Measurements from ENCODE around the gene PICK1. TPM values are rescaled to one million over a fixed set of nuclear protein-coding genes. Genes with fewer than 3 reads are reported as not detected.

Gene PICK1
- total and polyA plus RNA-seq, 10 of the 15 experiments (the other 5 are each of a cell fraction or from before 2014, with no cell fraction given) = 0.07 to 19.2 (median 10.9) TPM

GRCh38 chr22:38122616-38123015 is 65.4 kb downstream of the PICK1 start (continued):
- no peak for TF ChIP-seq PRDM15 (CRISPR knock-in tag; IDR thresholded peaks at IDR 0.05)
- TF ChIP-seq RB1 (IDR thresholded peaks at IDR 0.05; ENCODE audit: borderline replicate concordance) = no peak
- TF ChIP-seq, protein P1, sequence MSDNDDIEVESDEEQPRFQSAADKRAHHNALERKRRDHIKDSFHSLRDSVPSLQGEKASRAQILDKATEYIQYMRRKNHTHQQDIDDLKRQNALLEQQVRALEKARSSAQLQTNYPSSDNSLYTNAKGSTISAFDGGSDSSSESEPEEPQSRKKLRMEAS (IDR thresholded peaks at IDR 0.05; ENCODE audit: low read depth, low read length) = no peak

- 93% methylated on average over 21 of the region's 21 CpGs for WGBS (ENCODE audit: insufficient coverage, insufficient replicate concordance, low lambda C conversion rate, missing lambda C conversion rate)
- Histone ChIP-seq H3K9ac (ENCODE audit: control insufficient read depth, insufficient read depth, low read length) (no peak overlapping the region), H3K9me3 (replicated peaks; ENCODE audit: control insufficient read depth, insufficient read depth, low read length) (no peaks in the 10 kb centered on the region), H3K4me2 (ENCODE audit: control insufficient read depth, insufficient read depth) (no peak overlapping the region), H3K4me3 (no peak overlapping the region), H3K79me2 (ENCODE audit: control insufficient read depth, insufficient read depth, low read length) (no peaks in the 10 kb centered on the region), H3K4me1 (ENCODE audit: control insufficient read depth, insufficient read depth, low read length) (no peaks in the 10 kb centered on the region), H3K27ac (ENCODE audit: control insufficient read depth, insufficient read depth) (no peak overlapping the region), H4K20me1 (ENCODE audit: control insufficient read depth, insufficient read depth) (no peaks in the 10 kb centered on the region), H3K36me3 (ENCODE audit: control insufficient read depth in 2 of 2, insufficient read depth in 2 of 2, low read length in 1 of 2) (no peaks in the 10 kb centered on the region; a peak in 2 of 4 replicates), H2AFZ (ENCODE audit: control insufficient read depth, low read depth, low read length) (no peak overlapping the region), H3K27me3 (replicated peaks in 1 of 2; ENCODE audit: control insufficient read depth in 2 of 2, insufficient read depth in 2 of 2, low read length in 1 of 2) (no peaks in the 10 kb centered on the region)
- FAIRE-seq = no peak
- TF ChIP-seq PML (IDR thresholded peaks at IDR 0.05; ENCODE audit: low read length) (no peak), SMC3 (IDR thresholded peaks at IDR 0.05; ENCODE audit: borderline replicate concordance, low read length) (no peak)
- TF ChIP-seq, protein P2, sequence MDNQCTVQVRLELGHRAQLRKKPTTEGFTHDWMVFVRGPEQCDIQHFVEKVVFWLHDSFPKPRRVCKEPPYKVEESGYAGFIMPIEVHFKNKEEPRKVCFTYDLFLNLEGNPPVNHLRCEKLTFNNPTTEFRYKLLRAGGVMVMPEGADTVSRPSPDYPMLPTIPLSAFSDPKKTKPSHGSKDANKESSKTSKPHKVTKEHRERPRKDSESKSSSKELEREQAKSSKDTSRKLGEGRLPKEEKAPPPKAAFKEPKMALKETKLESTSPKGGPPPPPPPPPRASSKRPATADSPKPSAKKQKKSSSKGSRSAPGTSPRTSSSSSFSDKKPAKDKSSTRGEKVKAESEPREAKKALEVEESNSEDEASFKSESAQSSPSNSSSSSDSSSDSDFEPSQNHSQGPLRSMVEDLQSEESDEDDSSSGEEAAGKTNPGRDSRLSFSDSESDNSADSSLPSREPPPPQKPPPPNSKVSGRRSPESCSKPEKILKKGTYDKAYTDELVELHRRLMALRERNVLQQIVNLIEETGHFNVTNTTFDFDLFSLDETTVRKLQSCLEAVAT (IDR thresholded peaks at IDR 0.05) = no peak
- ChIA-PET POLR2A (interaction anchor here (0.6 kb wide), 1 partner anchor 74 kb away, joined by 4 read pairs; no protein-coding TSS in a partner anchor), RAD21 (ENCODE audit: unreplicated experiment) (no interaction called here), CTCF (interaction anchor here (1.3 to 1.4 kb wide), 2 partner anchors 10 to 12 kb away, joined by 4 read pairs; no protein-coding TSS in a partner anchor), SMC1A (ENCODE audit: uncharacterized antibody, unreplicated experiment) (no interaction called here)
- intact Hi-C loops (cut with micrococcal nuclease; ENCODE audit: unreplicated experiment) = no loop called here
- in situ Hi-C loops (cut with MboI) = no loop called here
- no peak for ATAC-seq
- no TSS peak for BruUV-seq (replicated peaks)
- no peak for DNase-seq (ENCODE audit: low read depth, low spot score)
These were observed 67.2 kb downstream of the PICK1 start for GRCh38 chr22:38124236-38124974.
